ENCODE data around the gene AP1G1.
"Not testable (repeated sequence)": the region's sequence is repeated elsewhere in the genome, so short reads cannot be mapped to it uniquely, and the experiment has no call there.

AP1G1 gene

GRCh38 chr16:71808593-71809459 lies at the start of gene AP1G1:
Gene AP1G1 (minus strand): TSS chr16:71808834. CDS start chr16:71789479, 19,355 bp downstream.
- peak; percentile 82 for DNase-seq (ENCODE audit: low read depth, low spot score)

DNA sequence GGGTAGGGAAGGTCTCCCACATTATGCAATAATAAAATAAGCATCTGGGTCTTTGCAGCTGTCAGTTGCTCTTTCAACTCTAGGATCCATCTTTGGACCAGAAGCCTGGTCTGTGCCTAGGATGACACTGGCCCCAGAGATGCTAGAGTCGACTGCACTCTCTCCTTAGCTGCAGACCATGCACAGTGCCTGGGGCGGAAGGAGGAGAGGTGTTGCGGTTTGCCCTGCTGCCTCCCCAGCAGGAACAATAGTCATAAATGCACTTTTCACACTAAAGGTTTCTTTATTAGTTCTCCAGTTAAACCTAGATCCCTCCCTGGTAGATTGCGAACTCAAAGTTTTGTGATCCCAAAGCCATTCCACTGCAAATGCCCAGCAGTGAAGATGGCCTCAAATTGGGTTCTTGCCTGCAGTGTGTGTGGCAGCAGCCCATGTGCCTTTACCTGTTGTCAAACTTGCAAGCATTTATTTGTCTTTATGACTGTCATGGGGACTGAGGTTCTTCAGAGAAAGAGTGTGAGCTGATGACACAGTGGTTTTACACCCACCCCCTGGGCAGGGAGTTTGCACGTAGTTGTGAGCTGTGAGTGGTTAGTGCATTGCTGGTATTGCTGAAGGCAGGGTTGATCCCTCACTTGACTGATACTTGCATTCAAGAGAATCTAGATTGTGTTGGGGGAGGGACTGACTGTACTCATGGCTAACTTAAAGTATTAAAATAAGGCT lies 47.5 kb upstream of the AP1G1 start:
- DNase-seq (ENCODE audit: low read depth, low spot score) = no peak

- no peak for DNase-seq (ENCODE audit: low read depth, low spot score)
Measured at GRCh38 chr16:71854369-71854948, 45.8 kb upstream of the AP1G1 start.

DNA sequence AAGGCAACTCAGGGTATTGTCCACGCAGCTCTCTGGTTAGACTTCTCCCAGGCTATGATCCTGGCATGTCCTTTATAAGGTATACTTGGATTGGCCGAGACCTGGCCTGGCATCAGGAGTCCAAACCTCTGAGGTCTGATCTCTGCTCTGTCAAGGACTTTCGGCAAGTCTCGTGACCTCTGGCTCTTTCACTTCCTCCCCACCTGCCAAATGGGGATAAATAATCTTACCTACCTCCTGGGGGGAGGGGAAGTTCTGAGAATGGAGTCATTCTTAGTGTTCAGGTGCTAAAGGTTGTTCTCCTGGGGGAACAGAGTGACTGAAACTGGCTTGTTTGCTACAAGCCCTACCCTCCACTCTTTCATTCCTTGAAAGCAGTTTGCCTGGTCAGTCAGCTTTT lies 44.8 kb upstream of the AP1G1 start:
- no peak for DNase-seq (ENCODE audit: low read depth, low spot score)

- DNase-seq (ENCODE audit: low read depth, low spot score) = no peak
Measured at GRCh38 chr16:71852561-71852960, 43.9 kb upstream of the AP1G1 start.

DNA sequence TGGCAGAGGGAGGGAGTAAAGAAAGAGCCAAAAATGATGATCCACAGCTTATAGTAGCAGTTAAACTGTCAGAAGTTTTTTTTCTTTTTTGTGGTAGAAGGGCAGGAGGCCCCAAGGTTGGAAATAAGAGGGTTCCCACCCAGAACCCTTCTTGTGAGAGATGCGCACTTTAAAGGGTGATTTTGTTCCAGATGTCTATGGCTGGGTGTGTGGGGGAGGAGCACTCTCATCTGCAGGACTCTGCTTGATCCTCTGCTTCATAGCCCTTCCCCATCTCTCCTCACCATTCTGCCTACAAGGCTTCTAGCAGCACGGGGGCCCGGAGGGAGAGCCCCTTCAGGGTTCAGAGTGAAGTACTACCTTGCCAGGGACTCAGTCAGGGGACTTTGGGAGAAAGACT lies 43.5 kb upstream of the AP1G1 start:
- DNase-seq (ENCODE audit: low read depth, low spot score) = no peak

- no peak for DNase-seq (ENCODE audit: low read depth, low spot score)
Measured at GRCh38 chr16:71851746-71852145, 43.1 kb upstream of the AP1G1 start.

DNA sequence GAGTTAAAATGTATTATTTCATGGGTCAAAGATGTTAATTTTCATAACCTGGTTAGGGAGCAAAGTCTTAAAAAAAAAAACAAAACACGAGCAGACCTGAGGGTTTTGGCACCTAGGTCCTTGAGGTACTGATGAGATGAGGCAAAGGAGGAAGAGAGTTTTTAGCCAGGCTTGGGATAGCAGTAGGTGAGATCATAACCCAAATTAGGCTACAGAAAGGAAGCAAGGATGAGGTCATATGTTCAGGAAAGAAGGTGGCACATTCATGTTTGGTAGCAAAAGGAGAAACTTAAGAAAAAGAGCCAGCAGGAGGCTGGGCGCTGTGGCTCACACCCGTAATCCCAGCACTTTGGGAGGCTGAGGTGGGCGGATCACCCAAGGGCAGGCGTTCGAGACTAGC lies 40.0 kb upstream of the AP1G1 start:
- no peak for DNase-seq (ENCODE audit: low read depth, low spot score)

DNA sequence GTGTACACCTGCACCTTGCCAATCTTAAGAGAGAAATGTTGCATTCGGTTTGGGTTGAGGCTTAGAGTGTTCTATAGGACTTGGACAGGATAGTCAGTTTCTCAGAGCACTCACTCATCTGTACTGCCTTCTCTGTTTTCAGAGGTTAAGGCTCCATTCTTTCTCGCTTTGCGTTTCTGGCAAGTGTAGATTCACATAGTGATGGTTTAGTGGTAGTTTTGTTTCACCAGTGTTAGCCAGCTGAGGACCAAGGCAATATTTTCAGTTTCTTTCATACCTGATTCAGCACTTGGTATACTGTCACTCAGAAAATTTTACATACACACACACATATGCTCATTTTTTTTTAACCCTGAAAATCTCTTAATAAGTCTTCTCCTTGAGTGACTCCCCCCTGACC lies 38.5 kb upstream of the AP1G1 start:
- no peak for DNase-seq (ENCODE audit: low read depth, low spot score)

DNA sequence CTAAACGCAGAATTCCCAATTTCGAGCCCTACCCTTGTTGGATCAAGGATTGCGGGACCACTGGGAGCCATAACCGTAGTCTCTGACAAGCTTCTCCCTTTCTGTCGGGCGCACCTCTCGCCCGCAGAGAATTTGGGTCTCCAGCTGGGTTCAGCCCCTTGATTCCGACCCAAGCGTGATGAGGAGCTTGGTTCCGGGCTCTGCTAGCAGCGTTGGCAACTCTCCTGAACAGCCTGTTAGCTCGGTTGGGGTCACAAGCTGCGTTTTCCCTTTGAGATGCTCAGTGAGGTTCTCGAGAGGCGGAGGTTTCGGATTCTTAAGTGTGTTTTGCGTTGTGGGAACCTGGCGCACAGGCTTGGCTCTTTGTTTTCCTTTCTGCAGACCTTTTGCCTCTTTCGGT lies 37.8 kb upstream of the AP1G1 start:
- no peak for DNase-seq (ENCODE audit: low read depth, low spot score)

DNA sequence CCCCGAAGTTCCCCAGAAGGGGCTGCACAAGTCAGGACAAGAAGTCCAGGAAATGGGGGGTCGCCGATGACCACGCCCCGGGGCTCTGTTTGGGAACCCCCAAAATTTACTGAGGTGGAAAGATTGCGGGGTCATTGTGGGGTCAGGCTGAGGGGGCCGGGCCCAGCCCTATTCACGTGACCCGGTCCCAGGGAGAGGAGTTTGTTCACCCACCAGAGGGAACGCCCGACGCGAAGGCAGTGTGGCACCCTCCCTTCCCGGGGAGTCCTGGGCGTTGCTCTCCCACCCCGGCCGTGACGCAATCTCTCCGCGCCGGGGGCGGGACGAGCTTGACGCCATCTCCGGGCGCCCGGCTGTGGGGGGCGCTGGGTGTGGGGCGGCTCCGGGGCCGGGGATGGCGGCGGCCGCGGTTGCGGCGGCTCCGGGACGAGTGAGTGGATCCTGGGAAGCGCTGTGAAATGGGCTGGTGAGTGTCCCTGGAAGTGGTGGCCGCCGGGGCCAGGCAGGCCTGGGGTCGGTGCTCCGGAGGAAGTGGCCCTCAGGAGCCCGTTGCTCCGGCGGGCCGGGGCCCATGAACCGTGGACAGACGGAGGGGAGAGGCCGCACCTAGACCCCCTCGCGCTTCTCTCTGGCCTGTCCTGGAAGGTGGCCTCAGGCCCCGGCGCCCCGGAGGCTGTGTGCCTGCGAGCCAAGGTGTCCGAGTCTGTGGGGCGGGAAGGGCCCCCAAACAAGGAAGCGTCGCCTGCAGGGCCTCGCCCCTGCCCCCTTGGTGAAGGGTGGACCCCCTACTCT lies 37.2 kb upstream of the AP1G1 start, which contains the start of gene ATXN1L:
ATXN1L (plus strand) TSS at position 338 of the 792 bp plus-strand sequence. CDS start 3,765 bp downstream, outside the sequence.
- peak; percentile 81 for DNase-seq (ENCODE audit: low read depth, low spot score)

GRCh38 chr16:71843572-71843971 lies 34.9 kb upstream of the AP1G1 start:
- DNase-seq (ENCODE audit: low read depth, low spot score) = no peak

DNA sequence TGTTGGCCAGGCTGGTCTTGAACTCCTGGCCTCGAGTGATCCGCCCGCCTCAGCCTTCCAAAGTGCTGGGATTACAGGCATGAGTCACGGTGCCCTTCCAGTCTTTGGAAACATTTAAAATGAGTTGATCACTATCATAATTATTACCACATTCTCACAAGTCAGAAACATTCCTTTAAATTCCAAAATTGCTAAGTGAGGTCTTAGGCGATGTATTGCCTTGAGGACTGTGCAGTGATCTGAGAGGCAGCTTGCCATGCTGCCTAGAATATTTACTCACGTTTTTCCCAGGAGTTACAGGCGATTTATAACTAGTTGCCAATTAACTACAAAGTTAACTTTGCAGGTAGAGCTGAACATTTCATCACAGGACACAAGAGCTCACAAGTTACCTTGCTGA lies 31.4 kb upstream of the AP1G1 start:
- no peak for DNase-seq (ENCODE audit: low read depth, low spot score)

- no peak for DNase-seq (ENCODE audit: low read depth, low spot score)
Measured at GRCh38 chr16:71837150-71837549, 28.5 kb upstream of the AP1G1 start.

- no peak for DNase-seq (ENCODE audit: low read depth, low spot score)
Measured at GRCh38 chr16:71834291-71834690, 25.7 kb upstream of the AP1G1 start.

DNA sequence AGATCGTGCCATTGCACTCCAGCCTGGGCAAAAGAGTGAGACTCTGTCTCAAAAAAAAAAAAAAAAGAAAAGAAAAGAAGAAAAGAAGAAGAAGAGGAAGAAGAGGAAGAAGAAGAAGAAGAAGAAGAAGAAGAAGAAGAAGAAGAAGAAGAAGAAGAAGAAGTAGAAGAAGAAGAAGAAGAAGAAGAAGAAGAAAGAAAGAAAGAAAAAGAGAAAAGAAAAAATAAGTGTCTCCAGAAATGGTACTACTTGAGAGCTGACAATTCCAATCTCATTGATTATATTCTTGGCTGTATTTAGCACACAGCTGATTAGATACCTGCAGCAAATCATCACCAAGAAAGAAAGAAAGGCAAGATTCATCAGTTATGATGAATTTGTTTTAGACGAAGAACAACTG lies 23.5 kb upstream of the AP1G1 start:
- DNase-seq (ENCODE audit: low read depth, low spot score) = not testable (repeated sequence)

GRCh38 chr16:71831698-71832097 lies 23.1 kb upstream of the AP1G1 start:
- DNase-seq (ENCODE audit: low read depth, low spot score) = not testable (repeated sequence)

DNA sequence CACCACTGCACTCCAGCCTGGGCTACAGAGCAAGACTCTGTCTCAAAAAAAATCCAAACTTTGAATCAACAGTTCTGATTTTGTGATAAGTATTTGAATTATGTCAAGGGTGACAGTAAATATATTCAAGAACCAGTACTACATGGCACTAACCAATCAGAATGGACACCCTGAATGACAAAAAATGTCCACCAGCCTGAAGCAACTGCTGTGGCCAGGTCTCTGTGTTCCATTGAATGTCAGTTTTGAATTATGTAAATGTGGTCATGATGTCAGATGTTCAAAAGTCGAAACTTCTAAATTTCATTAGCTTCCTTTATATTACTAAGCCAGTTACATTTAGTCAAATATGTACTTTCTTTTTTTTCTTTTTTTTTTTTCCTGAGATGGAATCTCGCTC lies 21.7 kb upstream of the AP1G1 start:
- DNase-seq (ENCODE audit: low read depth, low spot score) = no peak

- no peak for DNase-seq (ENCODE audit: low read depth, low spot score)
Measured at GRCh38 chr16:71826533-71827017, 17.9 kb upstream of the AP1G1 start.

- not testable (repeated sequence) for DNase-seq (ENCODE audit: low read depth, low spot score)
Measured at GRCh38 chr16:71817155-71817500, 8.5 kb upstream of the AP1G1 start.

DNA sequence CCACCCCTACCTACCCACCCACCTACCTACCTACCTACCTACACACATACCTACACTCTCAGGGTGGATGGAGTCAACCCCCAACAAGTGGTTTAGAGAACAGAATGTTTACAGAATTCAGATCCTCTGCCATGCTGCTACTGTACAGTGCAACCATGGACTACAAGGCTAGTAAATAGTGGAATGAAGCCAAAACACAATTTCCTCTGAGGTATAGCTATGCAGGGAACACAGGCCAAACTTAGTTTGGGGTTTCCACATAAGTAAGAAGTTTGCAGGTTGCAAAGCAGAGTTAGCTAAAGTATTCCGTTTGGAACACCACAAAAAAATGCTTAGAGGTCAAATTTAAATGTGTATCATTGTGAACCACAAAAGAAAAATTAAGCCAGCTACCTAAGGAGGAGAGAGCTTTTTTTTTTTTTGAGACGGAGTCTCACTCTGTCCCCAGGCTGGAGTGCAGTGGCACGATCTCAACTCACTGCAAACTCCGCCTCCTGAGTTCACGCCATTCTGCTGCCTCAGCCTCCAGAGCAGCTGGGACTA lies 2.7 kb upstream of the AP1G1 start:
- DNase-seq (ENCODE audit: low read depth, low spot score) = no peak

Measured in activated naive CD8-positive, alpha-beta T cell treated with anti-CD3 and anti-CD28 coated beads, Interleukin-2, amount 50 U/mL, for 16 hours (primary cell).